Urinary bladder (tissue), 4 donors: ENCODE results near the gene RNF8. TPM values are rescaled to one million over a fixed set of nuclear protein-coding genes. Genes with fewer than 3 reads are reported as not detected.
"Not testable (repeated sequence)": the region's sequence is repeated elsewhere in the genome, so short reads cannot be mapped to it uniquely, and the experiment has no call there.

ENCODE experiments used
- DNase-seq: peaks from one replicate; pipeline ENCODE4 v3.0.0-alpha.2; 2015; ENCODE audit errors: extremely low spot score
- H3K27ac ChIP-seq: one replicate; pipeline ENCODE4 v1.5.1; 2013; ENCODE audit warnings: low read depth, mild to moderate bottlenecking, moderate library complexity
- H3K36me3 ChIP-seq: one replicate; pipeline ENCODE4 v1.6.1; 2013; ENCODE audit warnings: mild to moderate bottlenecking, moderate library complexity; ENCODE audit not compliant: insufficient read depth
- H3K4me1 ChIP-seq: one replicate; pipeline ENCODE4 v1.6.1; 2013; ENCODE audit warnings: mild to moderate bottlenecking, moderate library complexity; ENCODE audit not compliant: insufficient read depth
- H3K4me3 ChIP-seq: one replicate; pipeline ENCODE4 v1.5.1; 2013; ENCODE audit warnings: low read depth, low read length
- WGBS: extraction: QIAGEN DNeasy Blood & Tissue Kit; methylation state at CpG from one replicate; pipeline ENCODE4 v1.1.7; 2013; 5-methylcytosine and 5-hydroxymethylcytosine counted together
- polyA plus RNA-seq: library from polyadenylated mRNA; stranded (reverse); fragments of 200-250 nt; gene quantifications from one replicate; pipeline ENCODE4 v1.2.3, GENCODE V29; 2013
- total RNA-seq: library from RNA; depleted of rRNA; stranded (reverse); fragments of >200 nt; gene quantifications from one replicate; pipeline ENCODE4 v1.2.3, GENCODE V29; 2014
- donor health status: healthy with polysubstance abuse.
- donor health status: healthy.

The RNF8 gene
- total and polyA plus RNA-seq, 2 donors = 13.9 to 21.7 TPM

DNA sequence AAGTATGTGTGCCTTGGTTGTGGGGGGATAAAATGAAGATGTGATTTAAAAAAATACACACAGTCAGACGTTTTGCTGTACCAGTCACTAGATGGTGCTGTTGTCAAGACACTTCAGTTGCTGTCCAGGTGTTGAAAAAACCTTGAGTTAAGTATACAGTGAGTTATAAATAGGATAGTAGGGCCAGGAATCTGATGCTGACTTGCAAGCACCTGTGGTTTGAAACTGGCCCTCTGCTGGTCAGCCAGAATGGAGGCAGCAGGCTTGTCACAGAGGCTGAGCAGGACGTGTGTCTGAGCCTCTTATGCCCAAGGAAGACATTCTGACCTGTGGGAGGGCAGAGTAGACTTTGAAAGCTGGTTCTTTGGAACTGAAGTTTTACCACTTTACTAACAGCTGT, 27.8 kb downstream of the RNF8 start:
- Histone ChIP-seq H3K36me3 (peaks cover 1% of the 10 kb centered on the region), H3K4me3 (no peak overlapping the region), H3K27ac (no peak overlapping the region), H3K4me1 (no peaks in the 10 kb centered on the region)
- WGBS = 48% methylated on average over 2 of the region's 2 CpGs
- no peak for DNase-seq

DNA sequence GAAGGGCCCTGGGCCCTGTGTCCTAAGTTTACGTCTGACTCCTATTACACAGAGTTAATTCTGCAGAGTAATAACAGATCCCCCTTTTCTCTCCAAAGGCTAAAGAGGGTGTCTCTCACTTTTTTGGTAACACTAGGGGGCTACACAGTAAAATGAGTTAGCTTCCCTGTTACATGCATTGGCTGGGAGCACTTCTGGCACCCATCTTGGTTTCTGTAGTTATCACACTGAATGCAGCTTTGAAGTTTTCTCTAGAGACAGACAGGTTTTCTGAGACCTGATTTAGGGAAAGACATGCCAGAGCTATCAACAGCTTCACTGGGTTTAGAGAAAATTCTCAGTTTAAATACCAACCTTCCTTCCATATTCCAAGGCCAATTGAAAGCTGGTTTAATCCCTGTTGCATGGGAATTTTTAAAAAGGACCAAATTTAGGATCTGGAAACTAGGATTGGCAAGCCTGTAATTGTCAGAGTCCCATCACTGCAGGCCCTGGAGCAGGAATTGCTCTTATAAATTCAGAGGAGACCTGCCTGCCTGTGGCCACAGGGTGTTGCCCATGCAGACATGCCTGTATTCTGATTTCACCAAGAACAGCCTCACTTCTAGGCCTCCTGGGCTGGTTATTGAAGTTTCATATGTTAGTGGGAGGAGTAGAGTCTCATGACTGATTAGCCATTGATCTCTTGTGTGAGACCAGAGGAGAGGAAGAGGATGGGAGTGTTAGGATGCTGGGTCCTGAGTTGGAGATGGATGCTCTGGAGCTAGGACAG, 29.4 kb downstream of the RNF8 start:
- Histone ChIP-seq H3K27ac (no peak overlapping the region), H3K4me3 (no peak overlapping the region), H3K36me3 (peaks cover 1% of the 10 kb centered on the region), H3K4me1 (no peaks in the 10 kb centered on the region)
- no peak for DNase-seq
- 81% methylated on average over 1 of the region's 1 CpG for WGBS

DNA sequence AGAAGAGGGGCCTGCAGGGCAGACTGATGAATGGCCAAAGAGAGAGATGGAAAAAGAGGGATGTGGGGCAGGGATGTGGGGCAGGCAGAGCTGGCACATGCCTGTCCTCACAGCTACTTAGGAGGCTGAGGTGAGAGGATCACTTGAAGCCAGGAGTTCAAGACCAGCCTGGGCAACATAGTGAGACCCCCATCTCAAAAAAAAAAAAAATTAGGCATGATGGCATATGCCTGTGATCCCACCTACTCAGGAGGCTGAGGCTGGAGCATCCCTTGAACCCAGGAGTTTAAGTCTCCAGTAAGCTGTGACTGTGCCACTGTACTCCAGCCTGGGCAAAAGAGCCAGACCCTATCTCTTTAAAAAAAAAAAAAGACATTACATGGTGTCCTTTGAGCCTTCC, 34.8 kb downstream of the RNF8 start:
- no peak for DNase-seq
- H3K4me3 ChIP-seq = no peak overlapping the region
- no peaks in the 10 kb centered on the region for H3K4me1 ChIP-seq
- H3K27ac ChIP-seq = no peak overlapping the region
- H3K36me3 ChIP-seq = no peaks in the 10 kb centered on the region

- no peak overlapping the region for H3K27ac ChIP-seq
- no peak overlapping the region for H3K4me3 ChIP-seq
- no peak for DNase-seq
- H3K36me3 ChIP-seq = no peaks in the 10 kb centered on the region
- H3K4me1 ChIP-seq = no peaks in the 10 kb centered on the region
- WGBS = 97% methylated on average over 3 of the region's 3 CpGs
These were observed 36.1 kb downstream of the RNF8 start for GRCh38 chr6:37389857-37390256.

GRCh38 chr6:37391120-37391519, 37.3 kb downstream of the RNF8 start:
- 58% methylated on average over 2 of the region's 2 CpGs for WGBS
- Histone ChIP-seq H3K4me1 (no peaks in the 10 kb centered on the region), H3K27ac (no peak overlapping the region), H3K4me3 (no peak overlapping the region), H3K36me3 (no peaks in the 10 kb centered on the region)
- no peak for DNase-seq

GRCh38 chr6:37392821-37393220, 39.0 kb downstream of the RNF8 start:
- H3K36me3 ChIP-seq = no peaks in the 10 kb centered on the region

DNA sequence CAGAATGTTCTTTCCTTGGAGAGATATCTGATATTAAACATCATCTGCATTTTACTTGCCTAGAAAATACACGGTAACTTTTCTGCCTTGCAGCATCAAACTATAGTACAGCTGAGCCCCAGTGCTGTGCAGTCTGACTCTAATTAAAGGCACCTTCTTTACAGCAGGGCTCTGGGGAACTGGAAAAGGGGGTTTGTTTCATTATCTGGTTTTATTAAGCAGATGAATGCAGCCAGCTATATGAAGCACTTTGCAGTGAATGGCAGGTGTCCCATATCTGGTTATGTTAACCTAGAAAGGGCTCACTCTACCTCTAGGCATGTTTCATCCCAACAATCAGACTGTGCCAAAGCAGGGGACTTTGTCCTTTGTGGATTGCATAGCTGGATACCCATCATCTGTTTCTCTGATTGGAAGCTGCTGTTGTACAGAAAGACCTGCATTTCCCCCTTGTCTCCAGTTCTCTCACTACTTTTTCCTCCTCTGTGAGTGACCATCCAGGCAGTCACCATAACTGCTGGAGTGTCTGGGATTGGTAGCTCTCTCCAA, 39.7 kb downstream of the RNF8 start:
- DNase-seq = no peak
- Histone ChIP-seq H3K4me3 (no peak overlapping the region), H3K27ac (no peak overlapping the region), H3K4me1 (no peaks in the 10 kb centered on the region), H3K36me3 (no peaks in the 10 kb centered on the region)
- WGBS = 71% methylated on average over 1 of the region's 1 CpG

More at GRCh38 chr6:37392821-37393220, 39.0 kb downstream of the RNF8 start:
- H3K4me1 ChIP-seq = no peaks in the 10 kb centered on the region
- H3K27ac ChIP-seq = no peak overlapping the region
- no peak for DNase-seq
- no peak overlapping the region for H3K4me3 ChIP-seq
- 82% methylated on average over 1 of the region's 1 CpG for WGBS

GRCh38 chr6:37396571-37397180, 42.9 kb downstream of the RNF8 start:
- no peaks in the 10 kb centered on the region for H3K36me3 ChIP-seq
- no peaks in the 10 kb centered on the region for H3K4me1 ChIP-seq
- no peak overlapping the region for H3K4me3 ChIP-seq
- no peak for DNase-seq
- 91% methylated on average over 4 of the region's 4 CpGs for WGBS
- no peak overlapping the region for H3K27ac ChIP-seq

DNA sequence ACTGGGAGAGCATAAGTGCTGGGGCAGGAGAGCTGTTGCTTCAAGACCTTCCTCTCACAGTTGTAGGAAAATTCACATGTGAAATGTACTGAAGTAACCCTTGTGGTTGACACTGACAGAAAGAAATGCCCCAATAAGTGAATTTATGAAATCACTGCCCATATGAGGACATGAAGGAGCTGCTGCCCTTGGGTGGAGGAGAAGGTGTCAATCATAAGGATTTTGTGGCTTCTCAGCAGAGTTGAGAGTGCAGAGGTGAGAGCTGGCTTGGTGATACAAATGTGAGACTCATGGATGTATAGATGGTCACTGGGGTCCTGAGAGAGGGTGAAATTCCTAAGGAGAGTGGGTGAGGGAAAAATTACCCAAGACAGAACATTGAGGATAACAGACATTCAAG, 45.3 kb downstream of the RNF8 start:
- no peaks in the 10 kb centered on the region for H3K4me1 ChIP-seq
- no peaks in the 10 kb centered on the region for H3K36me3 ChIP-seq
- H3K4me3 ChIP-seq = no peak overlapping the region
- no peak for DNase-seq
- H3K27ac ChIP-seq = no peak overlapping the region

DNA sequence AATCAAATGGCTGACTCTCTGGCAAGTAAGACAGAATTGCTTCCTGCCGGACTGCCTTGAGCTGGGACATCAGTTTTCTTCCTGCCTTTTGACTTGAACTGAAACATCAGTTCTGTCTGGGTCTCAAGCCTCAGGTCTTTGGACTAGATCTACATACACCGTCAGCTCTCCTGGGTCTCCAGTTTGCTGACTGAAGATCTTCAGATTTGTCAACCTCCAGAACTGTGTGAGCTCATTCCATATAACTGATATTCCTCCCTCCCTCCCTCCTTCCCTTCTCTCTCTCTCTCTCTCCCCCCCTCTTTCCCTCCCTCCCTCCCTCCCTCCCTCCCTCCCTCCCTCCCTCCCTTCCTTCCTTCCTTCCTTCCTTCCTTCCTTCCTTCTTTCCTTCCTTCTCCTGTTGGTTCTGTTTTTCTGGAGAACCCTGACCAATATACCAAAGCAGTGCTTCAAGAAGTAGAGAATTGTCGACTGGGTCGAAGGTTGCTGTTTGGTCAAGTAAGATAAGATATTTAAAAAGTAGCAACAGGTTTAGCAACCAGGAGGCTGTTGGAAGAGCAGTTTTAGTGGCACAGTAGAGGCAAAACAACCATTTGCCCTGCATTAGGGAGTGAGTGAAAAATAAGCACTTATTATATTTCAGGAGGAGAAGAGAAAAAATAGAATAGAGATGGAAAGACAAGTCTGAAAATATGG, 46.2 kb downstream of the RNF8 start:
- Histone ChIP-seq H3K27ac (no peak overlapping the region), H3K4me1 (no peaks in the 10 kb centered on the region), H3K36me3 (no peaks in the 10 kb centered on the region), H3K4me3 (no peak overlapping the region)
- DNase-seq = no peak
- 56% methylated on average over 4 of the region's 4 CpGs for WGBS

DNA sequence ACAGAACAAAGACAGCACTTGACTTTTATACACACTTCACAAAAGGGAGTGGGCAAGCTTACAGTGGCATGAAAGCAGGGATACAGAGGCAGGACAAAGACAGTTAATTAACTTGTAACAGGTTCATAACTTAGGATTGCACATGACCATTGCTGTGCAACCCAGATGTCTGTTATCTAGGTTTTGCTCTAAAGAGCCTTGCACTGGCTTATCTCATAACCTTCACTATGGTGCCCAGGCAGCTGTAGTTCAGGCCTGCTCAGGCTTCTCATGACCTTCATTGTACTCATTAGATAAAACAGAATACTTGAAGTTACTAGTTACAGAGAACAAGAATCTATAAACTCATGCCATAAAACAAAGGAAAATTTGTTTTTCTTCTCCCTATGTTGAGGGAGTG, 47.9 kb downstream of the RNF8 start:
- not testable (repeated sequence) for H3K36me3 ChIP-seq, H3K4me1 ChIP-seq, H3K27ac ChIP-seq, H3K4me3 ChIP-seq, DNase-seq

GRCh38 chr6:37406726-37407341, 53.1 kb downstream of the RNF8 start:
- Histone ChIP-seq H3K4me1 (no peaks in the 10 kb centered on the region), H3K4me3 (no peak overlapping the region), H3K36me3 (no peaks in the 10 kb centered on the region), H3K27ac (no peak overlapping the region)
- 62% methylated on average over 3 of the region's 3 CpGs for WGBS
- DNase-seq = no peak

GRCh38 chr6:37407948-37408347, 54.2 kb downstream of the RNF8 start:
- Histone ChIP-seq H3K4me1 (no peaks in the 10 kb centered on the region), H3K36me3 (no peaks in the 10 kb centered on the region), H3K4me3 (no peak overlapping the region), H3K27ac (no peak overlapping the region)
- DNase-seq = no peak
- 58% methylated on average over 5 of the region's 5 CpGs for WGBS
